HUES6 (cell line): ENCODE data around the gene MPV17L.
A peak's percentile ranks its signal among the peaks of the same experiment; 100 is the strongest.
"Not testable (repeated sequence)": the region's sequence is repeated elsewhere in the genome, so short reads cannot be mapped to it uniquely, and the experiment has no call there.

Experiments used
- H3K27ac ChIP-seq: 2 replicates; pipeline ENCODE4 v1.7.0; 2013; ENCODE audit warnings: low read depth, mild to moderate bottlenecking, low read length, inconsistent platforms
- H3K27me3 ChIP-seq: 2 replicates; pipeline ENCODE4 v1.6.1; 2013; ENCODE audit warnings: low read length; ENCODE audit not compliant: control insufficient read depth, insufficient read depth
- H3K36me3 ChIP-seq: 2 replicates; pipeline ENCODE4 v1.6.1; 2013; ENCODE audit warnings: low read length; ENCODE audit not compliant: control insufficient read depth, insufficient read depth
- H3K4me1 ChIP-seq: 2 replicates; pipeline ENCODE4 v1.6.1; 2013; ENCODE audit warnings: low read length; ENCODE audit not compliant: control insufficient read depth, insufficient read depth
- H3K4me3 ChIP-seq: 2 replicates; pipeline ENCODE4 v1.5.1; 2013; ENCODE audit warnings: low read depth, low read length
- H3K9ac ChIP-seq: one replicate; pipeline ENCODE4 v1.6.1; 2013; ENCODE audit warnings: mild to moderate bottlenecking, low read length
- H3K9me3 ChIP-seq: 2 replicates; pipeline ENCODE4 v1.6.1; 2013; ENCODE audit warnings: low read depth, low read length; ENCODE audit not compliant: control insufficient read depth, insufficient read depth

Gene MPV17L

GRCh38 chr16:15395631-15396508 lies at the start of gene MPV17L:
Gene MPV17L, plus strand, starts transcription at chr16:15395754. Its CDS starts 144 bp downstream, at chr16:15395898.
- not testable (repeated sequence) for H3K36me3 ChIP-seq, H3K4me1 ChIP-seq, H3K9me3 ChIP-seq, H3K27ac ChIP-seq, H3K27me3 ChIP-seq
- Histone ChIP-seq H3K9ac (peak within 1 kb of the TSS; percentile 58), H3K4me3 (peak within 1 kb of the TSS; percentile 71)

GRCh38 chr16:15348721-15349120 lies 46.8 kb upstream of the MPV17L start:
- H3K4me3 ChIP-seq, H3K27me3 ChIP-seq, H3K36me3 ChIP-seq, H3K27ac ChIP-seq, H3K9ac ChIP-seq, H3K9me3 ChIP-seq, H3K4me1 ChIP-seq: not testable (repeated sequence)

GRCh38 chr16:15351251-15351650 lies 44.3 kb upstream of the MPV17L start:
- not testable (repeated sequence) for H3K4me1 ChIP-seq, H3K27ac ChIP-seq, H3K36me3 ChIP-seq, H3K9me3 ChIP-seq, H3K27me3 ChIP-seq, H3K9ac ChIP-seq, H3K4me3 ChIP-seq

- H3K36me3 ChIP-seq, H3K27ac ChIP-seq: not testable (repeated sequence)
Observed at GRCh38 chr16:15351745-15352144, 43.8 kb upstream of the MPV17L start.

GRCh38 chr16:15352852-15353251 lies 42.7 kb upstream of the MPV17L start:
- not testable (repeated sequence) for H3K4me3 ChIP-seq, H3K36me3 ChIP-seq, H3K27ac ChIP-seq, H3K27me3 ChIP-seq, H3K9me3 ChIP-seq, H3K9ac ChIP-seq, H3K4me1 ChIP-seq

More at GRCh38 chr16:15351745-15352144, 43.8 kb upstream of the MPV17L start:
- not testable (repeated sequence) for H3K9me3 ChIP-seq, H3K27me3 ChIP-seq, H3K4me1 ChIP-seq, H3K9ac ChIP-seq, H3K4me3 ChIP-seq

GRCh38 chr16:15354846-15355245 lies 40.7 kb upstream of the MPV17L start:
- H3K27me3 ChIP-seq, H3K27ac ChIP-seq, H3K9me3 ChIP-seq, H3K4me3 ChIP-seq, H3K9ac ChIP-seq, H3K4me1 ChIP-seq, H3K36me3 ChIP-seq: not testable (repeated sequence)

GRCh38 chr16:15357495-15357894 lies 38.1 kb upstream of the MPV17L start:
- not testable (repeated sequence) for H3K36me3 ChIP-seq, H3K27me3 ChIP-seq, H3K4me3 ChIP-seq, H3K9me3 ChIP-seq, H3K4me1 ChIP-seq, H3K9ac ChIP-seq, H3K27ac ChIP-seq

- H3K9me3 ChIP-seq, H3K4me1 ChIP-seq, H3K9ac ChIP-seq, H3K27ac ChIP-seq, H3K36me3 ChIP-seq, H3K27me3 ChIP-seq: not testable (repeated sequence)
- peak within 1 kb of the TSS; percentile 38 for H3K4me3 ChIP-seq
Observed at GRCh38 chr16:15378194-15378593, 17.4 kb upstream of the MPV17L start, which contains the start of gene NPIPA5. Gene NPIPA5, minus strand, starts transcription at chr16:15378294. Its CDS starts 0 bp downstream, at chr16:15378294.

GRCh38 chr16:15382810-15383209 lies 12.7 kb upstream of the MPV17L start:
- not testable (repeated sequence) for H3K9me3 ChIP-seq, H3K27me3 ChIP-seq

GRCh38 chr16:15388060-15388459 lies 7.5 kb upstream of the MPV17L start:
- not testable (repeated sequence) for H3K27me3 ChIP-seq, H3K4me1 ChIP-seq, H3K9me3 ChIP-seq, H3K36me3 ChIP-seq, H3K27ac ChIP-seq, H3K9ac ChIP-seq, H3K4me3 ChIP-seq

More at GRCh38 chr16:15382810-15383209, 12.7 kb upstream of the MPV17L start:
- not testable (repeated sequence) for H3K27ac ChIP-seq, H3K36me3 ChIP-seq, H3K9ac ChIP-seq, H3K4me3 ChIP-seq, H3K4me1 ChIP-seq

- H3K36me3 ChIP-seq, H3K4me3 ChIP-seq, H3K27ac ChIP-seq, H3K9ac ChIP-seq, H3K27me3 ChIP-seq, H3K4me1 ChIP-seq, H3K9me3 ChIP-seq: not testable (repeated sequence)
Observed at GRCh38 chr16:15389916-15390315, 5.6 kb upstream of the MPV17L start.
